GM23338 (cell line): ENCODE data around the gene POLD2. TPM values are rescaled to one million over a fixed set of nuclear protein-coding genes. Genes with fewer than 3 reads are reported as not detected.
A peak's percentile ranks its signal among the peaks of the same experiment; 100 is the strongest.

Experiments
- ATAC-seq: fragments of 200-7000 bp; cut with Tn5 transposase; 3 replicates; pipeline ENCODE4 v1.9.1; 2020
- DNase-seq: peaks from one replicate; pipeline ENCODE4 v3.0.0-alpha.2; 2015; ENCODE audit warnings: low spot score
- H2AFZ ChIP-seq: fragments of 200-600 bp; sonication (generic); 2 replicates; pipeline ENCODE4 v1.8.0; 2016; ENCODE audit warnings: antibody characterized with exemption, mild to moderate bottlenecking, moderate library complexity
- H3F3A ChIP-seq: fragments of 200-600 bp; sonication (generic); replicated peaks from 2 replicates; pipeline ENCODE4 v1.8.0; 2017; ENCODE audit warnings: antibody characterized with exemption, mixed run types, low read depth
- H3K27ac ChIP-seq: fragments of 200-600 bp; sonication (generic); 2 replicates; pipeline ENCODE4 v1.6.1; 2016; ENCODE audit warnings: low read depth
- H3K27me3 ChIP-seq: fragments of 200-600 bp; sonication (generic); 2 replicates; pipeline ENCODE4 v1.8.0; 2016; ENCODE audit warnings: mild to moderate bottlenecking, mixed run types, moderate library complexity; ENCODE audit not compliant: insufficient read depth
- H3K36me3 ChIP-seq: fragments of 200-600 bp; sonication (generic); 2 replicates; pipeline ENCODE4 v1.8.0; 2016; ENCODE audit warnings: mild to moderate bottlenecking; ENCODE audit not compliant: insufficient read depth
- H3K4me1 ChIP-seq: fragments of 200-600 bp; sonication (generic); 2 replicates; pipeline ENCODE4 v1.8.0; 2016; ENCODE audit warnings: mild to moderate bottlenecking, moderate library complexity; ENCODE audit not compliant: insufficient read depth
- H3K4me2 ChIP-seq: fragments of 200-600 bp; sonication (generic); 2 replicates; pipeline ENCODE4 v1.7.1; 2017; ENCODE audit warnings: mixed run types
- H3K4me3 ChIP-seq: fragments of 200-600 bp; sonication (generic); 2 replicates; pipeline ENCODE4 v1.6.1; 2016; ENCODE audit warnings: mixed run types
- H3K79me2 ChIP-seq: fragments of 200-600 bp; sonication (generic); replicated peaks from 2 replicates; pipeline ENCODE4 v1.8.0; 2017; ENCODE audit warnings: mild to moderate bottlenecking; ENCODE audit not compliant: insufficient read depth
- H3K9me2 ChIP-seq: fragments of 200-600 bp; sonication (generic); 2 replicates; pipeline ENCODE4 v1.8.0; 2017; ENCODE audit not compliant: insufficient read depth
- H4K20me1 ChIP-seq: fragments of 200-600 bp; sonication (generic); replicated peaks from 2 replicates; pipeline ENCODE4 v1.8.0; 2017; ENCODE audit warnings: mild to moderate bottlenecking; ENCODE audit not compliant: insufficient read depth
- H3K27ac Mint-ChIP-seq: 2 replicates; pipeline ENCODE4 v1.8.0; 2020; ENCODE audit warnings: inconsistent platforms, mild to moderate bottlenecking, moderate library complexity, mixed read lengths
- H3K27me3 Mint-ChIP-seq: 3 replicates; pipeline ENCODE4 v1.8.0; 2022; ENCODE audit warnings: low read depth, mild to moderate bottlenecking, moderate library complexity, mixed read lengths, inconsistent platforms; ENCODE audit not compliant: insufficient read depth, poor library complexity
- H3K36me3 Mint-ChIP-seq: 3 replicates; pipeline ENCODE4 v1.8.0; 2021; ENCODE audit warnings: low read depth, mild to moderate bottlenecking, inconsistent platforms, moderate library complexity, mixed read lengths
- H3K4me1 Mint-ChIP-seq: 3 replicates; pipeline ENCODE4 v1.8.0; 2020; ENCODE audit warnings: mild to moderate bottlenecking, inconsistent platforms, mixed read lengths
- H3K4me3 Mint-ChIP-seq: 3 replicates; pipeline ENCODE4 v1.8.0; 2021; ENCODE audit warnings: moderate library complexity, mild to moderate bottlenecking, inconsistent platforms, mixed read lengths
- H3K9me3 Mint-ChIP-seq: 3 replicates; pipeline ENCODE4 v1.8.0; 2020; ENCODE audit warnings: moderate library complexity, mild to moderate bottlenecking, inconsistent platforms, mixed read lengths
- CREB1 ChIP-seq: fragments of 250-450 bp; sonication (Bioruptor Pico); IDR thresholded peaks from 2 replicates; pipeline ENCODE4 v1.5.0; 2020; ENCODE audit warnings: low read depth, mild to moderate bottlenecking, moderate library complexity
- EZH2phosphoT487 ChIP-seq: fragments of 200-600 bp; sonication (generic); IDR thresholded peaks from one replicate; pipeline ENCODE4 v1.8.1; 2018; ENCODE audit warnings: antibody characterized with exemption; ENCODE audit not compliant: unreplicated experiment
- REST ChIP-seq: IDR thresholded peaks from one replicate; pipeline ENCODE4 v1.6.1; 2018; ENCODE audit warnings: antibody characterized with exemption; ENCODE audit not compliant: unreplicated experiment
- STAT1 ChIP-seq: IDR thresholded peaks from one replicate; pipeline ENCODE4 v1.6.1; 2016; ENCODE audit warnings: antibody characterized with exemption; ENCODE audit not compliant: unreplicated experiment
- ZNF331 ChIP-seq: fragments of 250-450 bp; sonication (Bioruptor Pico); IDR thresholded peaks from 2 replicates; pipeline ENCODE4 v1.5.0; 2020; ENCODE audit warnings: low read depth, mild to moderate bottlenecking, moderate library complexity
- polyA plus RNA-seq: library from polyadenylated mRNA; unstranded; fragments of >200 nt; fragmentation: Nextera tagmentation; extraction: Ambion mirVana; gene quantifications from 2 replicates; pipeline ENCODE4 v1.2.1, GENCODE V29; 2016
- total RNA-seq: library from RNA; depleted of rRNA; stranded (reverse); fragments of >200 nt; shearing (Covaris generic); gene quantifications from 2 replicates; pipeline ENCODE4 v1.2.3, GENCODE V29; 2014
- TF ChIP-seq, protein P1 (sequence below), 2 experiments: fragments of 200-600 bp in 1 of 2; sonication (generic) in 1 of 2; conservative IDR thresholded peaks; 2 replicates each; pipeline versions ENCODE4 v1.5.1 to v1.6.1; 2016 to 2017; ENCODE audit warnings: antibody characterized with exemption in 2 of 2, low read depth in 2 of 2, mild to moderate bottlenecking in 2 of 2, moderate library complexity in 1 of 2
- TF ChIP-seq, protein P2 (sequence below): fragments of 250-450 bp; sonication (Bioruptor Pico); IDR thresholded peaks from 2 replicates; pipeline ENCODE4 v1.5.0; 2020; ENCODE audit warnings: mild to moderate bottlenecking, moderate library complexity

POLD2 gene
- total and polyA plus RNA-seq, 2 experiments from 2014 or later = 101 to 127 TPM

DNA sequence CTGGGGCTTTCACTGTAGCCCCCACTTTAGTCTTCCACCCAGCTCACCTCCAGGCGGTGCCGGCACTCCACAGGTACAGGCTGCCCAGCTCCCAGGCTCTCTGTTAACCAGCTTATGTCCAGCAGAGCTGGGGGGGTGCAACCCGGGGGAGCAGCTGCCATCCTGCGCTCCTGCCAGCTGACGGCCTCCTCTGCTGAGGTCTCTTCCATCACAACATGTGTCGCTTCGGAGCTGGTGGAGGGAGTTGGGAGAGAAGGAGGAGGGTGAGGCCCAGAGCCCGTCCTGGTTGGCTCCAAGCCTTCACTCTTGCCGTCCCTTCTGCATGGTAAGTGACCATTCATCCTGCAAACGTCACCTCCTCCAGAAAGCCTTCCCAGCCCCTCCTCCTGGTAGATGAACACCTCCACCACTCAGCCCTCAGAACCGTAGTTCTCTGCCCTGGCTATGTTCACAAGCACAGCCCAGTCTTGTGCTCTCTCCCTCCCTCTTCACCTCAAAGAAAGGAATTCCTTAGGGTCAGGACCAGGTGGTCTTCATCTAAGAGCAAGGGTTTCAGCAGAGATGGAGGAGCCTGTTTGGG lies 42.6 kb downstream of the POLD2 start:
- Histone ChIP-seq H3K4me2 (peak overlapping the region; percentile 95; the same call in 1 of the 2 replicates), H3K9me2 (no peaks in the 10 kb centered on the region), H3K27me3 (peaks cover 4% of the 10 kb centered on the region; the same call in 1 of the 2 replicates), H3K79me2 (no peaks in the 10 kb centered on the region), H3K36me3 (no peaks in the 10 kb centered on the region), H4K20me1 (no peaks in the 10 kb centered on the region), H3K4me3 (peak overlapping the region; percentile 94; the same call in 1 of the 2 replicates), H3F3A (no peaks in the 10 kb centered on the region; the same call in 1 of the 2 replicates), H2AFZ (no peak overlapping the region), H3K27ac (no peak overlapping the region), H3K4me1 (peaks cover 7% of the 10 kb centered on the region)
- ATAC-seq (no peak), DNase-seq (no peak)
- Mint-ChIP-seq H3K9me3 (no peaks in the 10 kb centered on the region), H3K4me3 (peak overlapping the region; percentile 80), H3K27me3 (peaks cover 29% of the 10 kb centered on the region), H3K4me1 (peaks cover 17% of the 10 kb centered on the region), H3K36me3 (peaks cover 26% of the 10 kb centered on the region), H3K27ac (no peak overlapping the region)
- TF ChIP-seq, protein P1, sequence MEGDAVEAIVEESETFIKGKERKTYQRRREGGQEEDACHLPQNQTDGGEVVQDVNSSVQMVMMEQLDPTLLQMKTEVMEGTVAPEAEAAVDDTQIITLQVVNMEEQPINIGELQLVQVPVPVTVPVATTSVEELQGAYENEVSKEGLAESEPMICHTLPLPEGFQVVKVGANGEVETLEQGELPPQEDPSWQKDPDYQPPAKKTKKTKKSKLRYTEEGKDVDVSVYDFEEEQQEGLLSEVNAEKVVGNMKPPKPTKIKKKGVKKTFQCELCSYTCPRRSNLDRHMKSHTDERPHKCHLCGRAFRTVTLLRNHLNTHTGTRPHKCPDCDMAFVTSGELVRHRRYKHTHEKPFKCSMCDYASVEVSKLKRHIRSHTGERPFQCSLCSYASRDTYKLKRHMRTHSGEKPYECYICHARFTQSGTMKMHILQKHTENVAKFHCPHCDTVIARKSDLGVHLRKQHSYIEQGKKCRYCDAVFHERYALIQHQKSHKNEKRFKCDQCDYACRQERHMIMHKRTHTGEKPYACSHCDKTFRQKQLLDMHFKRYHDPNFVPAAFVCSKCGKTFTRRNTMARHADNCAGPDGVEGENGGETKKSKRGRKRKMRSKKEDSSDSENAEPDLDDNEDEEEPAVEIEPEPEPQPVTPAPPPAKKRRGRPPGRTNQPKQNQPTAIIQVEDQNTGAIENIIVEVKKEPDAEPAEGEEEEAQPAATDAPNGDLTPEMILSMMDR (conservative IDR thresholded peaks at IDR 0.05; ENCODE audit: low read depth in 2 of 2) = 0 out of 4 replicates have a peak, but pooled peaks of 1 of the 2 experiments have one; percentile 5
- TF ChIP-seq CREB1 (CRISPR knock-in tag) (no peak), STAT1 (no peak)

- Mint-ChIP-seq H3K9me3 (no peaks in the 10 kb centered on the region), H3K4me1 (peaks cover 13% of the 10 kb centered on the region), H3K36me3 (peaks cover 29% of the 10 kb centered on the region), H3K27ac (no peak overlapping the region), H3K27me3 (peaks cover 29% of the 10 kb centered on the region), H3K4me3 (no peak overlapping the region)
- no peaks in the 10 kb centered on the region for H3K9me2 ChIP-seq
- H3K4me3 ChIP-seq = no peak overlapping the region
- H4K20me1 ChIP-seq = no peaks in the 10 kb centered on the region
- no peaks in the 10 kb centered on the region; the same call in 1 of the 2 replicates for H3F3A ChIP-seq
- peaks cover 4% of the 10 kb centered on the region; the same call in 1 of the 2 replicates for H3K27me3 ChIP-seq
- TF ChIP-seq REST = no peak
- no peak for TF ChIP-seq EZH2phosphoT487
- no peak for TF ChIP-seq ZNF331 (CRISPR knock-in tag)
- TF ChIP-seq CREB1 (CRISPR knock-in tag) = no peak
- TF ChIP-seq, protein P2, sequence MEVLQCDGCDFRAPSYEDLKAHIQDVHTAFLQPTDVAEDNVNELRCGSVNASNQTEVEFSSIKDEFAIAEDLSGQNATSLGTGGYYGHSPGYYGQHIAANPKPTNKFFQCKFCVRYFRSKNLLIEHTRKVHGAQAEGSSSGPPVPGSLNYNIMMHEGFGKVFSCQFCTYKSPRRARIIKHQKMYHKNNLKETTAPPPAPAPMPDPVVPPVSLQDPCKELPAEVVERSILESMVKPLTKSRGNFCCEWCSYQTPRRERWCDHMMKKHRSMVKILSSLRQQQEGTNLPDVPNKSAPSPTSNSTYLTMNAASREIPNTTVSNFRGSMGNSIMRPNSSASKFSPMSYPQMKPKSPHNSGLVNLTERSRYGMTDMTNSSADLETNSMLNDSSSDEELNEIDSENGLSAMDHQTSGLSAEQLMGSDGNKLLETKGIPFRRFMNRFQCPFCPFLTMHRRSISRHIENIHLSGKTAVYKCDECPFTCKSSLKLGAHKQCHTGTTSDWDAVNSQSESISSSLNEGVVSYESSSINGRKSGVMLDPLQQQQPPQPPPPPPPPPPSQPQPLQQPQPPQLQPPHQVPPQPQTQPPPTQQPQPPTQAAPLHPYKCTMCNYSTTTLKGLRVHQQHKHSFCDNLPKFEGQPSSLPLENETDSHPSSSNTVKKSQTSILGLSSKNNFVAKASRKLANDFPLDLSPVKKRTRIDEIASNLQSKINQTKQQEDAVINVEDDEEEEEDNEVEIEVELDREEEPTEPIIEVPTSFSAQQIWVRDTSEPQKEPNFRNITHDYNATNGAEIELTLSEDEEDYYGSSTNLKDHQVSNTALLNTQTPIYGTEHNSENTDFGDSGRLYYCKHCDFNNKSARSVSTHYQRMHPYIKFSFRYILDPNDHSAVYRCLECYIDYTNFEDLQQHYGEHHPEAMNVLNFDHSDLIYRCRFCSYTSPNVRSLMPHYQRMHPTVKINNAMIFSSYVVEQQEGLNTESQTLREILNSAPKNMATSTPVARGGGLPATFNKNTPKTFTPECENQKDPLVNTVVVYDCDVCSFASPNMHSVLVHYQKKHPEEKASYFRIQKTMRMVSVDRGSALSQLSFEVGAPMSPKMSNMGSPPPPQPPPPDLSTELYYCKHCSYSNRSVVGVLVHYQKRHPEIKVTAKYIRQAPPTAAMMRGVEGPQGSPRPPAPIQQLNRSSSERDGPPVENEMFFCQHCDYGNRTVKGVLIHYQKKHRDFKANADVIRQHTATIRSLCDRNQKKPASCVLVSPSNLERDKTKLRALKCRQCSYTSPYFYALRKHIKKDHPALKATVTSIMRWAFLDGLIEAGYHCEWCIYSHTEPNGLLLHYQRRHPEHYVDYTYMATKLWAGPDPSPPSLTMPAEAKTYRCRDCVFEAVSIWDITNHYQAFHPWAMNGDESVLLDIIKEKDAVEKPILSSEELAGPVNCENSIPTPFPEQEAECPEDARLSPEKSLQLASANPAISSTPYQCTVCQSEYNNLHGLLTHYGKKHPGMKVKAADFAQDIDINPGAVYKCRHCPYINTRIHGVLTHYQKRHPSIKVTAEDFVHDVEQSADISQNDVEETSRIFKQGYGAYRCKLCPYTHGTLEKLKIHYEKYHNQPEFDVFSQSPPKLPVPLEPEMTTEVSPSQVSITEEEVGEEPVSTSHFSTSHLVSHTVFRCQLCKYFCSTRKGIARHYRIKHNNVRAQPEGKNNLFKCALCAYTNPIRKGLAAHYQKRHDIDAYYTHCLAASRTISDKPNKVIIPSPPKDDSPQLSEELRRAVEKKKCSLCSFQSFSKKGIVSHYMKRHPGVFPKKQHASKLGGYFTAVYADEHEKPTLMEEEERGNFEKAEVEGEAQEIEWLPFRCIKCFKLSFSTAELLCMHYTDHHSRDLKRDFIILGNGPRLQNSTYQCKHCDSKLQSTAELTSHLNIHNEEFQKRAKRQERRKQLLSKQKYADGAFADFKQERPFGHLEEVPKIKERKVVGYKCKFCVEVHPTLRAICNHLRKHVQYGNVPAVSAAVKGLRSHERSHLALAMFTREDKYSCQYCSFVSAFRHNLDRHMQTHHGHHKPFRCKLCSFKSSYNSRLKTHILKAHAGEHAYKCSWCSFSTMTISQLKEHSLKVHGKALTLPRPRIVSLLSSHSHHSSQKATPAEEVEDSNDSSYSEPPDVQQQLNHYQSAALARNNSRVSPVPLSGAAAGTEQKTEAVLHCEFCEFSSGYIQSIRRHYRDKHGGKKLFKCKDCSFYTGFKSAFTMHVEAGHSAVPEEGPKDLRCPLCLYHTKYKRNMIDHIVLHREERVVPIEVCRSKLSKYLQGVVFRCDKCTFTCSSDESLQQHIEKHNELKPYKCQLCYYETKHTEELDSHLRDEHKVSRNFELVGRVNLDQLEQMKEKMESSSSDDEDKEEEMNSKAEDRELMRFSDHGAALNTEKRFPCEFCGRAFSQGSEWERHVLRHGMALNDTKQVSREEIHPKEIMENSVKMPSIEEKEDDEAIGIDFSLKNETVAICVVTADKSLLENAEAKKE (CRISPR knock-in tag) = no peak
- H3K4me1 ChIP-seq = peaks cover 4% of the 10 kb centered on the region
- no peak for ATAC-seq
- H3K4me2 ChIP-seq = no peak overlapping the region
- H3K79me2 ChIP-seq = no peaks in the 10 kb centered on the region
- H3K36me3 ChIP-seq = no peaks in the 10 kb centered on the region
- H3K27ac ChIP-seq = no peak overlapping the region
- no peak for DNase-seq
- H2AFZ ChIP-seq = no peak overlapping the region
Observed at GRCh38 chr7:44080118-44080517, 43.2 kb downstream of the POLD2 start.
